ENCODE data around the gene TPP2. TPM values are rescaled to one million over a fixed set of nuclear protein-coding genes. Genes with fewer than 3 reads are reported as not detected.

Gene TPP2
- total RNA-seq, 3 donors from 2014 or later, result 37.6 to 44.0 (median 38.2) TPM

GRCh38 chr13:102682727-102683126, 85.9 kb downstream of the TPP2 start:
- DNase-seq (no peak), ATAC-seq (no peak)
- intact Hi-C loops (cut with DNase I, micrococcal nuclease), result no loop called here
- no peaks in the 10 kb centered on the region for H3K9me3 ChIP-seq
- H3K4me1 ChIP-seq (ENCODE audit: low read depth), result peaks cover 6% of the 10 kb centered on the region
- H3K36me3 ChIP-seq (ENCODE audit: low read depth), result no peaks in the 10 kb centered on the region
- TF ChIP-seq CTCF (IDR thresholded peaks at IDR 0.05), result no peak
- H3K4me3 ChIP-seq, result no peak overlapping the region

GRCh38 chr13:102683637-102684036, 86.9 kb downstream of the TPP2 start:
- DNase-seq (no peak), ATAC-seq (no peak)
- Histone ChIP-seq H3K9me3 (no peaks in the 10 kb centered on the region), H3K4me1 (ENCODE audit: low read depth) (peaks cover 6% of the 10 kb centered on the region), H3K4me3 (no peak overlapping the region), H3K36me3 (ENCODE audit: low read depth) (no peaks in the 10 kb centered on the region)
- TF ChIP-seq CTCF (IDR thresholded peaks at IDR 0.05), result no peak
- intact Hi-C loops (cut with DNase I, micrococcal nuclease), result no loop called here

GRCh38 chr13:102686024-102686423, 89.2 kb downstream of the TPP2 start:
- no peak for TF ChIP-seq CTCF (IDR thresholded peaks at IDR 0.05)
- no peaks in the 10 kb centered on the region for H3K4me1 ChIP-seq (ENCODE audit: low read depth)
- no peaks in the 10 kb centered on the region for H3K9me3 ChIP-seq
- ATAC-seq (no peak), DNase-seq (no peak)
- intact Hi-C loops (cut with DNase I, micrococcal nuclease), result no loop called here
- H3K4me3 ChIP-seq, result no peak overlapping the region
- H3K36me3 ChIP-seq (ENCODE audit: low read depth), result no peaks in the 10 kb centered on the region

- intact Hi-C loops (cut with DNase I, micrococcal nuclease), result no loop called here
- Histone ChIP-seq H3K4me3 (no peak overlapping the region), H3K36me3 (ENCODE audit: low read depth) (no peaks in the 10 kb centered on the region), H3K9me3 (no peaks in the 10 kb centered on the region), H3K4me1 (ENCODE audit: low read depth) (no peaks in the 10 kb centered on the region)
- TF ChIP-seq CTCF (IDR thresholded peaks at IDR 0.05), result no peak
- DNase-seq (no peak), ATAC-seq (no peak)
These were observed 90.7 kb downstream of the TPP2 start for GRCh38 chr13:102687520-102687919.

GRCh38 chr13:102688306-102688973, 91.7 kb downstream of the TPP2 start:
- H3K4me3 ChIP-seq, result no peak overlapping the region
- intact Hi-C loops (cut with DNase I, micrococcal nuclease), result no loop called here
- no peaks in the 10 kb centered on the region for H3K9me3 ChIP-seq
- H3K36me3 ChIP-seq (ENCODE audit: low read depth), result no peaks in the 10 kb centered on the region
- no peak for TF ChIP-seq CTCF (IDR thresholded peaks at IDR 0.05)
- ATAC-seq (no peak), DNase-seq (no peak)
- no peaks in the 10 kb centered on the region for H3K4me1 ChIP-seq (ENCODE audit: low read depth)

GRCh38 chr13:102690883-102691282, 94.1 kb downstream of the TPP2 start:
- Histone ChIP-seq H3K4me1 (ENCODE audit: low read depth) (no peaks in the 10 kb centered on the region), H3K4me3 (no peak overlapping the region), H3K9me3 (no peaks in the 10 kb centered on the region), H3K36me3 (ENCODE audit: low read depth) (no peaks in the 10 kb centered on the region)
- DNase-seq, result no peak
- TF ChIP-seq CTCF (IDR thresholded peaks at IDR 0.05), result no peak
- no peak for ATAC-seq
- intact Hi-C loops (cut with DNase I, micrococcal nuclease), result no loop called here
